NCI-H2107 treated with DMSO at 0.1 percent for 48 hours (cell line): ENCODE data around the gene GLB1L3.
"Not testable (repeated sequence)": the region's sequence is repeated elsewhere in the genome, so short reads cannot be mapped to it uniquely, and the experiment has no call there.

Experiments
- DNase-seq: peaks from one replicate; lab custom pipeline; 2025; ENCODE audit not compliant: unreplicated experiment; lab: John Stamatoyannopoulos, UW

GLB1L3 gene

GRCh38 chr11:134341805-134342571 is 65.8 kb downstream of the GLB1L3 start:
- DNase-seq, result no peak

- DNase-seq, result no peak
These were observed 66.6 kb downstream of the GLB1L3 start for GRCh38 chr11:134342572-134343340.

GRCh38 chr11:134343646-134344045 is 67.5 kb downstream of the GLB1L3 start:
- no peak for DNase-seq

GRCh38 chr11:134344497-134345236 is 68.5 kb downstream of the GLB1L3 start:
- not testable (repeated sequence) for DNase-seq

GRCh38 chr11:134345237-134345550 is 69.0 kb downstream of the GLB1L3 start:
- no peak for DNase-seq

- peak; percentile 9 for DNase-seq
These were observed 70.2 kb downstream of the GLB1L3 start for GRCh38 chr11:134346101-134346975.

- no peak for DNase-seq
These were observed 70.8 kb downstream of the GLB1L3 start for GRCh38 chr11:134346976-134347350.

- DNase-seq, result no peak
These were observed 71.3 kb downstream of the GLB1L3 start for GRCh38 chr11:134347441-134347840.

GRCh38 chr11:134349109-134349801 is 73.1 kb downstream of the GLB1L3 start:
- no peak for DNase-seq

GRCh38 chr11:134349802-134350355 is 73.7 kb downstream of the GLB1L3 start:
- DNase-seq, result no peak

GRCh38 chr11:134350381-134350780 is 74.2 kb downstream of the GLB1L3 start:
- DNase-seq, result no peak

GRCh38 chr11:134352111-134352510 is 75.9 kb downstream of the GLB1L3 start:
- DNase-seq, result no peak

GRCh38 chr11:134355136-134355535 is 79.0 kb downstream of the GLB1L3 start:
- no peak for DNase-seq

GRCh38 chr11:134355656-134356055 is 79.5 kb downstream of the GLB1L3 start:
- DNase-seq, result no peak

GRCh38 chr11:134356656-134357544 is 80.7 kb downstream of the GLB1L3 start:
- no peak for DNase-seq

GRCh38 chr11:134357545-134357839 is 81.3 kb downstream of the GLB1L3 start:
- DNase-seq, result no peak

- DNase-seq, result no peak
These were observed 82.1 kb downstream of the GLB1L3 start for GRCh38 chr11:134358165-134358855.

- no peak for DNase-seq
These were observed 82.8 kb downstream of the GLB1L3 start for GRCh38 chr11:134358856-134359490.
